Astrocyte (in vitro differentiated cells and primary cell): ENCODE data around the gene CAPN11. TPM values are rescaled to one million over a fixed set of nuclear protein-coding genes. Genes with fewer than 3 reads are reported as not detected.
A peak's percentile ranks its signal among the peaks of the same experiment; 100 is the strongest.

Source experiments
- DNase-seq: peaks from one replicate; pipeline ENCODE4 v3.0.0-alpha.2; 2010; ENCODE audit warnings: low read depth
- FAIRE-seq: peaks from 2 replicates; lab custom pipeline; 2011; peaks lifted over from hg19 to GRCh38; lab: Jason Lieb, UNC
- H2AFZ ChIP-seq: 2 replicates; pipeline ENCODE4 v1.6.0; 2012; ENCODE audit warnings: low read depth, low read length, inconsistent platforms
- H3K27ac ChIP-seq: 2 replicates; pipeline ENCODE4 v1.5.1; 2011; ENCODE audit warnings: low read depth, low read length, inconsistent platforms
- H3K27me3 ChIP-seq: 2 replicates; pipeline ENCODE4 v1.6.0; 2011; ENCODE audit warnings: low read length, inconsistent platforms; ENCODE audit not compliant: insufficient read depth
- H3K36me3 ChIP-seq: 2 replicates; pipeline ENCODE4 v1.5.1; 2011; ENCODE audit warnings: low read length, inconsistent platforms; ENCODE audit not compliant: insufficient read depth
- H3K4me1 ChIP-seq: 2 replicates; pipeline ENCODE4 v1.5.1; 2011; ENCODE audit warnings: low read length, inconsistent platforms; ENCODE audit not compliant: insufficient read depth
- H3K4me2 ChIP-seq: 2 replicates; pipeline ENCODE4 v1.6.0; 2012; ENCODE audit warnings: low read length, inconsistent platforms
- H3K4me3 ChIP-seq: 2 replicates; pipeline ENCODE4 v1.5.1; 2011; ENCODE audit warnings: low read depth, mild to moderate bottlenecking, low read length, inconsistent platforms; ENCODE audit not compliant: insufficient read depth
- H3K79me2 ChIP-seq: 2 replicates; pipeline ENCODE4 v1.6.0; 2012; ENCODE audit warnings: mild to moderate bottlenecking, low read length, inconsistent platforms; ENCODE audit not compliant: insufficient read depth
- H3K9ac ChIP-seq: 2 replicates; pipeline ENCODE4 v1.6.0; 2012; ENCODE audit warnings: mild to moderate bottlenecking, low read length, inconsistent platforms
- H3K9me3 ChIP-seq: 2 replicates; pipeline ENCODE4 v1.5.1; 2012; ENCODE audit warnings: low read depth, mild to moderate bottlenecking, low read length, inconsistent platforms; ENCODE audit not compliant: insufficient read depth
- H4K20me1 ChIP-seq: 2 replicates; pipeline ENCODE4 v1.6.0; 2012; ENCODE audit warnings: low read length, inconsistent platforms; ENCODE audit not compliant: insufficient read depth
- H3K27ac Mint-ChIP-seq: one replicate; pipeline ENCODE4 v1.8.0; 2021; ENCODE audit warnings: mild to moderate bottlenecking, mixed read lengths; ENCODE audit not compliant: unreplicated experiment
- H3K27me3 Mint-ChIP-seq: one replicate; pipeline ENCODE4 v1.8.0; 2021; ENCODE audit warnings: low read depth, mixed read lengths; ENCODE audit not compliant: unreplicated experiment
- H3K36me3 Mint-ChIP-seq: one replicate; pipeline ENCODE4 v1.8.0; 2021; ENCODE audit warnings: low read depth, mixed read lengths; ENCODE audit not compliant: unreplicated experiment
- H3K4me1 Mint-ChIP-seq: one replicate; pipeline ENCODE4 v1.8.0; 2021; ENCODE audit warnings: low read depth, mixed read lengths; ENCODE audit not compliant: unreplicated experiment
- H3K4me3 Mint-ChIP-seq: one replicate; pipeline ENCODE4 v1.8.0; 2021; ENCODE audit warnings: mild to moderate bottlenecking, moderate library complexity, mixed read lengths; ENCODE audit not compliant: unreplicated experiment
- H3K9me3 Mint-ChIP-seq: one replicate; pipeline ENCODE4 v1.8.0; 2021; ENCODE audit warnings: mild to moderate bottlenecking, mixed read lengths; ENCODE audit not compliant: unreplicated experiment
- EZH2 ChIP-seq: IDR thresholded peaks from 2 replicates; pipeline ENCODE4 v1.6.1; 2012; ENCODE audit warnings: mild to moderate bottlenecking, low read length, inconsistent platforms; ENCODE audit not compliant: insufficient read depth
- total RNA-seq: library from RNA; stranded (reverse); gene quantifications from 2 replicates; pipeline ENCODE4 v1.2.1, GENCODE V29; 2021
- TF ChIP-seq, protein P1 (sequence below): IDR thresholded peaks from 2 replicates; pipeline ENCODE4 v1.5.1; 2011; ENCODE audit warnings: low read depth, mild to moderate bottlenecking, inconsistent platforms, low read length, moderate library complexity; ENCODE audit not compliant: insufficient read depth

Gene CAPN11
- total RNA-seq, 1 donor from 2014 or later: not detected

DNA sequence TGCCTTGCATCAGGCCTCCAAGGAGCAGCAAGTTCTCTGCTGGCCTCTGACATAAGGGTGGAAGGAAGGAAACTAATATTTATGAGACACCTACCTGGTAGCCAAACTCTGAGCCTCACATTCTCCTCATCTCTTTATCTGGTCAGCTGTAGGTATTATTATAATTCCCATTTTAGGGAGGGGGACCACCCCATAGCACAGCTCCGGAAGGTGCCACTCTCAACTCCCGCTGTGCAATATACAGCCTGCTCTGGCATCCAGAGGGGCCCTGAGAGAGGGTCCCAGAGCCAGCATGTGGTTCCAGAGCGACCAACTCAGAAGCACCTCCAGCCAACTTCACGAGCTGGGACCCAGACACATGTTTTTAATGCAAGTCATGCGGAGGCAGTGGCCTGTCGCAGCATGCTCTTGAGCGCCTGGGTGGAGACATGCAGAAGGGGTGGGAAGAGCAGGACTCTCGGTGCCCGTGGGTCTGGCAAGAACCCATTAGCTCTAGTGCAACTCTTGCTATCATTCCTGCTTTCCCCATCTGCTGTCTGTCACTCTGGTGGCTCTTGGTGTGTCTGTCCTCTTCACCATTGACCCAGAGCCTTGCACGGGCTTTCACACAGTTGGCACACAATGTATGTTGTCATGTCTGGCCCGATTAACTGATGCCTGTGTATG, 43.2 kb downstream of the CAPN11 start:
- no peak overlapping the region for H3K4me2 ChIP-seq
- no peak overlapping the region for H2AFZ ChIP-seq
- no peaks in the 10 kb centered on the region for H3K36me3 Mint-ChIP-seq
- no peaks in the 10 kb centered on the region for H4K20me1 ChIP-seq
- TF ChIP-seq, protein P1, sequence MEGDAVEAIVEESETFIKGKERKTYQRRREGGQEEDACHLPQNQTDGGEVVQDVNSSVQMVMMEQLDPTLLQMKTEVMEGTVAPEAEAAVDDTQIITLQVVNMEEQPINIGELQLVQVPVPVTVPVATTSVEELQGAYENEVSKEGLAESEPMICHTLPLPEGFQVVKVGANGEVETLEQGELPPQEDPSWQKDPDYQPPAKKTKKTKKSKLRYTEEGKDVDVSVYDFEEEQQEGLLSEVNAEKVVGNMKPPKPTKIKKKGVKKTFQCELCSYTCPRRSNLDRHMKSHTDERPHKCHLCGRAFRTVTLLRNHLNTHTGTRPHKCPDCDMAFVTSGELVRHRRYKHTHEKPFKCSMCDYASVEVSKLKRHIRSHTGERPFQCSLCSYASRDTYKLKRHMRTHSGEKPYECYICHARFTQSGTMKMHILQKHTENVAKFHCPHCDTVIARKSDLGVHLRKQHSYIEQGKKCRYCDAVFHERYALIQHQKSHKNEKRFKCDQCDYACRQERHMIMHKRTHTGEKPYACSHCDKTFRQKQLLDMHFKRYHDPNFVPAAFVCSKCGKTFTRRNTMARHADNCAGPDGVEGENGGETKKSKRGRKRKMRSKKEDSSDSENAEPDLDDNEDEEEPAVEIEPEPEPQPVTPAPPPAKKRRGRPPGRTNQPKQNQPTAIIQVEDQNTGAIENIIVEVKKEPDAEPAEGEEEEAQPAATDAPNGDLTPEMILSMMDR: no peak
- TF ChIP-seq EZH2: no peak
- peaks cover 7% of the 10 kb centered on the region for H3K4me1 Mint-ChIP-seq
- no peak overlapping the region for H3K9ac ChIP-seq
- FAIRE-seq: no peak
- no peaks in the 10 kb centered on the region for H3K9me3 ChIP-seq
- H3K9me3 Mint-ChIP-seq: no peaks in the 10 kb centered on the region
- no peaks in the 10 kb centered on the region for H3K27me3 ChIP-seq
- no peak overlapping the region for H3K4me3 Mint-ChIP-seq
- H3K27ac Mint-ChIP-seq: no peak overlapping the region
- H3K27me3 Mint-ChIP-seq: peaks cover 2% of the 10 kb centered on the region
- no peaks in the 10 kb centered on the region for H3K36me3 ChIP-seq
- no peaks in the 10 kb centered on the region for H3K4me1 ChIP-seq
- H3K79me2 ChIP-seq: no peaks in the 10 kb centered on the region
- DNase-seq: no peak
- no peak overlapping the region for H3K27ac ChIP-seq
- no peak overlapping the region for H3K4me3 ChIP-seq

DNA sequence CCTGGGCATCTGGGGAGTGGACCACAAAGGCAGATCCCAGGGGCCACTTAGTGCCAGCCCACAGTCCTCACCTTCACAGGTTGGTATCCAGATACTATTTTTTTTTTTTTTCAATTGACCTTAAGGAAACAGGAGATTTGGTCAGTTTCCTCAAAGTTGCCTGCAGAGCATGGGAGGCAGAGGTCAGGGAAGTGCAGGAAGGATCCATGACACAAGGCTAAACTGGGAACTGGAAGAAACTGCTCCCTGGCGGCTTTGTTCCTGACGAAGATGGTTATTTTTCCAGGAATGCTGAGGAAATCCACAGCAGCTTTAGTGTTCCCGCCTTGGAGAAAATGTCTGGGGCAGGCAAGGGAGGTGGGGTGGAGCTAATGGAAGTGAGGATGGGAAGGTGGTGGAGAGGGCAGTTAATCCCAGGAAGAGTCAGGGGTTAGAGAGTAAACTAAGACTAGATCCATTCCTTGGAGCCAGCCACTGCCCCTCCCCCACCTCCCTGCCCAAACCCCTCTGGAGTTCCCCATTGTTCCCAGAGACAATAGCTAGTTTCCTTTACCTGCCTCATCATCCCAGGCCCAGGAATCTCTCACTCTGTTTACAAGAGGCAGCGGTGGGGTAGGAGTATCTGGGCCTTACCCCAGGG, 43.8 kb downstream of the CAPN11 start:
- no peak for FAIRE-seq
- Histone ChIP-seq H3K4me3 (no peak overlapping the region), H3K4me2 (no peak overlapping the region), H3K4me1 (no peaks in the 10 kb centered on the region), H2AFZ (no peak overlapping the region), H3K27ac (no peak overlapping the region), H3K9me3 (no peaks in the 10 kb centered on the region), H4K20me1 (no peaks in the 10 kb centered on the region), H3K79me2 (no peaks in the 10 kb centered on the region), H3K27me3 (no peaks in the 10 kb centered on the region), H3K9ac (no peak overlapping the region), H3K36me3 (no peaks in the 10 kb centered on the region)
- H3K9me3 Mint-ChIP-seq: no peaks in the 10 kb centered on the region
- no peaks in the 10 kb centered on the region for H3K36me3 Mint-ChIP-seq
- peak overlapping the region; percentile 60 for H3K4me3 Mint-ChIP-seq
- peaks cover 2% of the 10 kb centered on the region for H3K27me3 Mint-ChIP-seq
- H3K4me1 Mint-ChIP-seq: peaks cover 7% of the 10 kb centered on the region
- no peak for DNase-seq
- no peak overlapping the region for H3K27ac Mint-ChIP-seq
- TF ChIP-seq EZH2: no peak
- TF ChIP-seq, protein P1: no peak
